ENCODE data around the gene AARSD1.
"Not testable (repeated sequence)": the region's sequence is repeated elsewhere in the genome, so short reads cannot be mapped to it uniquely, and the experiment has no call there.

Gene AARSD1

GRCh38 chr17:42920106-42920900 lies 44.0 kb downstream of the AARSD1 start:
- no peak for DNase-seq (ENCODE audit: low read depth in 3 of 3)

- DNase-seq (ENCODE audit: low read depth in 3 of 3) = not testable (repeated sequence)
Measured at GRCh38 chr17:42919522-42920077, 44.7 kb downstream of the AARSD1 start.

GRCh38 chr17:42918902-42919521 lies 45.2 kb downstream of the AARSD1 start:
- DNase-seq (ENCODE audit: low read depth in 3 of 3) = no peak

GRCh38 chr17:42917236-42917603 lies 47.0 kb downstream of the AARSD1 start:
- DNase-seq (ENCODE audit: low read depth in 3 of 3) = no peak

- DNase-seq (ENCODE audit: low read depth in 3 of 3) = not testable (repeated sequence)
Measured at GRCh38 chr17:42916388-42917235, 47.6 kb downstream of the AARSD1 start.

GRCh38 chr17:42915288-42915687 lies 49.0 kb downstream of the AARSD1 start:
- not testable (repeated sequence) for DNase-seq (ENCODE audit: low read depth in 3 of 3)

GRCh38 chr17:42913981-42914617 lies 50.2 kb downstream of the AARSD1 start:
- no peak for DNase-seq (ENCODE audit: low read depth in 3 of 3)

- DNase-seq (ENCODE audit: low read depth in 3 of 3) = no peak
Measured at GRCh38 chr17:42913522-42913921, 50.7 kb downstream of the AARSD1 start.

GRCh38 chr17:42908872-42909700 lies 55.2 kb downstream of the AARSD1 start:
- no peak for DNase-seq (ENCODE audit: low read depth in 3 of 3)

GRCh38 chr17:42906772-42907446 lies 57.3 kb downstream of the AARSD1 start:
- DNase-seq (ENCODE audit: low read depth in 3 of 3) = no peak

GRCh38 chr17:42904110-42904469 lies 60.2 kb downstream of the AARSD1 start:
- DNase-seq (ENCODE audit: low read depth in 3 of 3) = no peak

- no peak for DNase-seq (ENCODE audit: low read depth in 3 of 3)
Measured at GRCh38 chr17:42901535-42902229, 62.6 kb downstream of the AARSD1 start.
